Mesenchymal stem cell (in vitro differentiated cells and primary cell): ENCODE results near the gene CCDC149.

Experiments used
- DNase-seq: peaks from one replicate; pipeline ENCODE4 v3.0.0-alpha.2; 2013
- H2AFZ ChIP-seq: one replicate; pipeline ENCODE4 v1.6.1; 2013; ENCODE audit warnings: low read depth, mild to moderate bottlenecking, control low read depth, inconsistent platforms, low read length, moderate library complexity
- H2AK5ac ChIP-seq: 2 replicates; pipeline ENCODE4 v1.6.1; 2013; ENCODE audit warnings: low read length, moderate library complexity, mild to moderate bottlenecking, inconsistent platforms; ENCODE audit not compliant: severe bottlenecking
- H2BK120ac ChIP-seq: one replicate; pipeline ENCODE4 v1.6.1; 2013; ENCODE audit warnings: low read depth, mild to moderate bottlenecking, inconsistent platforms, low read length, moderate library complexity
- H2BK12ac ChIP-seq, 2 experiments: one replicate each; pipeline ENCODE4 v1.6.1; 2013; ENCODE audit warnings: inconsistent platforms in 2 of 2, low read length in 2 of 2, mild to moderate bottlenecking in 2 of 2, moderate library complexity in 2 of 2, control low read depth in 1 of 2
- H2BK15ac ChIP-seq: one replicate; pipeline ENCODE4 v1.6.1; 2013; ENCODE audit warnings: mild to moderate bottlenecking, low read depth, inconsistent platforms; ENCODE audit not compliant: poor library complexity, severe bottlenecking
- H2BK5ac ChIP-seq: 2 replicates; pipeline ENCODE4 v1.6.1; 2013; ENCODE audit warnings: low read depth, mild to moderate bottlenecking, low read length, control low read depth, inconsistent platforms; ENCODE audit not compliant: poor library complexity, severe bottlenecking
- H3K14ac ChIP-seq, 2 experiments: one replicate each; pipeline ENCODE4 v1.6.1; 2013; ENCODE audit warnings: inconsistent platforms in 2 of 2, low read length in 2 of 2, control low read depth in 1 of 2, mild to moderate bottlenecking in 1 of 2, moderate library complexity in 1 of 2
- H3K18ac ChIP-seq, 2 experiments: one replicate each; pipeline ENCODE4 v1.6.1; 2013; ENCODE audit warnings: inconsistent platforms in 2 of 2, low read length in 2 of 2, control low read depth in 1 of 2, low read depth in 1 of 2, mild to moderate bottlenecking in 1 of 2
- H3K23ac ChIP-seq, 2 experiments: one replicate each; pipeline ENCODE4 v1.6.1; 2013; ENCODE audit warnings: inconsistent platforms in 2 of 2, low read length in 2 of 2, mild to moderate bottlenecking in 2 of 2, moderate library complexity in 2 of 2, control low read depth in 1 of 2
- H3K27ac ChIP-seq: 2 replicates; pipeline ENCODE4 v1.5.1; 2013; ENCODE audit warnings: mild to moderate bottlenecking, moderate library complexity, low read length, control low read depth, inconsistent platforms; ENCODE audit not compliant: poor library complexity, severe bottlenecking
- H3K27me3 ChIP-seq, 2 experiments: 2 replicates each; pipeline versions ENCODE4 v1.6.1 to v1.7.0; 2013; ENCODE audit warnings: low read length in 2 of 2, mild to moderate bottlenecking in 2 of 2, moderate library complexity in 2 of 2, control low read depth in 1 of 2, inconsistent platforms in 1 of 2; ENCODE audit not compliant: control insufficient read depth in 1 of 2, insufficient read depth in 1 of 2
- H3K36me3 ChIP-seq, 2 experiments: 2 replicates each; pipeline versions ENCODE4 v1.6.1 to v1.7.0; 2013; ENCODE audit warnings: low read length in 2 of 2, control low read depth in 1 of 2, inconsistent platforms in 1 of 2, low read depth in 1 of 2, mild to moderate bottlenecking in 1 of 2; ENCODE audit not compliant: insufficient read depth in 2 of 2, control insufficient read depth in 1 of 2
- H3K4ac ChIP-seq, 2 experiments: one replicate each; pipeline ENCODE4 v1.6.1; 2013; ENCODE audit warnings: inconsistent platforms in 2 of 2, low read length in 2 of 2, mild to moderate bottlenecking in 2 of 2, moderate library complexity in 2 of 2, control low read depth in 1 of 2, low read depth in 1 of 2
- H3K4me1 ChIP-seq: 2 replicates; pipeline ENCODE4 v1.6.1; 2013; ENCODE audit warnings: low read depth, low read length, control low read depth; ENCODE audit not compliant: control insufficient read depth, insufficient read depth
- H3K4me2 ChIP-seq: 2 replicates; pipeline ENCODE4 v1.6.1; 2013; ENCODE audit warnings: low read length, mild to moderate bottlenecking, inconsistent platforms; ENCODE audit not compliant: poor library complexity, severe bottlenecking
- H3K4me3 ChIP-seq, 2 experiments: 2 replicates each; pipeline versions ENCODE4 v1.5.1 to v1.7.0; 2013; ENCODE audit warnings: low read length in 2 of 2, mild to moderate bottlenecking in 2 of 2, control low read depth in 1 of 2, low read depth in 1 of 2; ENCODE audit not compliant: insufficient read depth in 1 of 2
- H3K79me1 ChIP-seq: replicated peaks from 2 replicates; pipeline ENCODE4 v1.6.1; 2013; ENCODE audit warnings: mild to moderate bottlenecking, control low read depth, low read length, inconsistent platforms; ENCODE audit not compliant: poor library complexity, severe bottlenecking
- H3K9ac ChIP-seq: 2 replicates; pipeline ENCODE4 v1.7.0; 2013; ENCODE audit warnings: mild to moderate bottlenecking, low read length, moderate library complexity
- H3K9me3 ChIP-seq: 2 replicates; pipeline ENCODE4 v1.7.0; 2013; ENCODE audit warnings: mild to moderate bottlenecking, low read length; ENCODE audit not compliant: control insufficient read depth
- H4K8ac ChIP-seq: one replicate; pipeline ENCODE4 v1.6.1; 2013; ENCODE audit warnings: inconsistent platforms, mild to moderate bottlenecking, low read length, moderate library complexity
- H4K91ac ChIP-seq: one replicate; pipeline ENCODE4 v1.6.1; 2013; ENCODE audit warnings: mild to moderate bottlenecking, low read length, inconsistent platforms
- WGBS: methylation state at CpG from one replicate; pipeline ENCODE4 v1.1.7; 2013; ENCODE audit warnings: mixed read lengths; 5-methylcytosine and 5-hydroxymethylcytosine counted together

The CCDC149 gene

DNA sequence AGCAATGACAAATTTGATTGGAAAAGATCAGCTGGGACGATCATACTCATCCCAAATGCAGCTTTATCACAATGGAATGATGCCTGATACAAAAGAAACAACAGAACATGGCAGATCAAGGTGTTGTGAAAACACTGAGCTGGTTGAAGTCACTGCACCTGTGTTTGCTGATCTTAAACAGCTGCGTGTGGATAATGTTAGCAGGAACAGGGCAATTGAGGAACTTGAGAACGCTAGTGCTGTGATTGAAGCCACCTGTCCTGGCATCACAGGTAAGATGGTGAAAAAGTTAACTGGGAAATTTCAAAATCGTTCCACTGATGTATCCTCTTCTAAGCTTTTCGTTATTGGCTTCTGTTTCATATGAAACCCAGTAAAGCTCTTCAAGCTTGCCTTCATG is 144.8 kb downstream of the CCDC149 start:
- Histone ChIP-seq H2BK120ac (no peak overlapping the region), H3K36me3 (no peaks in the 10 kb centered on the region), H3K14ac (no peak overlapping the region), H3K9me3 (no peaks in the 10 kb centered on the region), H3K9ac (no peak overlapping the region), H3K4me1 (peaks cover 10% of the 10 kb centered on the region), H3K4me2 (no peak overlapping the region), H3K4me3 (no peak overlapping the region), H3K27ac (no peak overlapping the region), H4K8ac (no peak overlapping the region), H3K27me3 (no peaks in the 10 kb centered on the region), H3K79me1 (no peaks in the 10 kb centered on the region), H2BK15ac (no peak overlapping the region), H2AK5ac (no peak overlapping the region), H3K18ac (no peak overlapping the region), H2BK12ac (no peak overlapping the region), H3K4ac (no peak overlapping the region), H4K91ac (no peak overlapping the region), H3K23ac (no peak overlapping the region), H2BK5ac (no peak overlapping the region), H2AFZ (no peak overlapping the region)
- WGBS: 77% methylated on average over 4 of the region's 5 CpGs
- DNase-seq: no peak

GRCh38 chr4:24765376-24765988 is 147.4 kb downstream of the CCDC149 start:
- H3K14ac ChIP-seq: no peak overlapping the region
- no peak overlapping the region for H3K4ac ChIP-seq
- no peak overlapping the region for H2AFZ ChIP-seq
- no peak overlapping the region for H2BK12ac ChIP-seq
- no peak overlapping the region for H3K9ac ChIP-seq
- H3K4me1 ChIP-seq: peaks cover 10% of the 10 kb centered on the region
- no peak overlapping the region for H2AK5ac ChIP-seq
- no peak overlapping the region for H3K4me3 ChIP-seq
- H4K91ac ChIP-seq: no peak overlapping the region
- WGBS: 71% methylated on average over 4 of the region's 4 CpGs
- H3K27me3 ChIP-seq: no peaks in the 10 kb centered on the region
- H3K36me3 ChIP-seq: no peaks in the 10 kb centered on the region
- H3K23ac ChIP-seq: no peak overlapping the region
- no peak overlapping the region for H2BK120ac ChIP-seq
- H2BK5ac ChIP-seq: no peak overlapping the region
- no peak overlapping the region for H3K4me2 ChIP-seq
- H3K9me3 ChIP-seq: no peaks in the 10 kb centered on the region
- peak overlapping the region in 1 of 2 experiments; percentile 83 for H3K18ac ChIP-seq
- no peak overlapping the region for H4K8ac ChIP-seq
- H2BK15ac ChIP-seq: no peak overlapping the region
- H3K27ac ChIP-seq: no peak overlapping the region
- peak; percentile 42 for DNase-seq
- H3K79me1 ChIP-seq: no peaks in the 10 kb centered on the region

GRCh38 chr4:24764345-24764744 is 148.5 kb downstream of the CCDC149 start:
- Histone ChIP-seq H3K4ac (no peak overlapping the region), H3K4me1 (peaks cover 4% of the 10 kb centered on the region), H4K8ac (no peak overlapping the region), H3K36me3 (no peaks in the 10 kb centered on the region), H2AK5ac (no peak overlapping the region), H3K4me2 (no peak overlapping the region), H3K79me1 (no peaks in the 10 kb centered on the region), H3K4me3 (no peak overlapping the region), H3K23ac (no peak overlapping the region), H2BK5ac (no peak overlapping the region), H3K18ac (no peak overlapping the region), H2AFZ (no peak overlapping the region), H3K27me3 (no peaks in the 10 kb centered on the region), H3K14ac (no peak overlapping the region), H3K27ac (no peak overlapping the region), H2BK12ac (no peak overlapping the region), H3K9me3 (no peaks in the 10 kb centered on the region), H3K9ac (peak overlapping the region; percentile 64), H2BK120ac (no peak overlapping the region), H4K91ac (no peak overlapping the region), H2BK15ac (no peak overlapping the region)
- 77% methylated on average over 3 of the region's 3 CpGs for WGBS
- no peak for DNase-seq

GRCh38 chr4:24763631-24764297 is 149.1 kb downstream of the CCDC149 start:
- Histone ChIP-seq H3K79me1 (no peaks in the 10 kb centered on the region), H3K27ac (no peak overlapping the region), H3K4ac (no peak overlapping the region), H3K9ac (peak overlapping the region; percentile 64), H2AK5ac (no peak overlapping the region), H3K9me3 (no peaks in the 10 kb centered on the region), H3K4me3 (peak overlapping the region in 1 of 2 experiments; percentile 5), H3K4me2 (no peak overlapping the region), H3K23ac (no peak overlapping the region), H3K4me1 (peaks cover 4% of the 10 kb centered on the region), H4K91ac (no peak overlapping the region), H4K8ac (no peak overlapping the region), H2BK15ac (no peak overlapping the region), H2BK120ac (no peak overlapping the region), H2BK5ac (no peak overlapping the region), H3K36me3 (no peaks in the 10 kb centered on the region), H2AFZ (no peak overlapping the region), H2BK12ac (no peak overlapping the region), H3K14ac (no peak overlapping the region), H3K27me3 (no peaks in the 10 kb centered on the region), H3K18ac (no peak overlapping the region)
- DNase-seq: no peak
- WGBS: 71% methylated on average over 5 of the region's 5 CpGs
